Liver (tissue), 3 donors: ENCODE results near the gene MADD.

Experiments used
- REST ChIP-seq: IDR thresholded peaks from 2 replicates; pipeline ENCODE4 v1.6.1; 2016; ENCODE audit warnings: antibody characterized with exemption, mild to moderate bottlenecking
- SP1 ChIP-seq: IDR thresholded peaks from 2 replicates; pipeline ENCODE4 v1.6.1; 2018; ENCODE audit warnings: antibody characterized with exemption, mild to moderate bottlenecking
- TAF1 ChIP-seq: conservative IDR thresholded peaks from 2 replicates; pipeline ENCODE4 v1.6.1; 2016; ENCODE audit warnings: antibody characterized with exemption, mild to moderate bottlenecking
- TF ChIP-seq, protein P1 (sequence below): fragments of 150-350 bp; IDR thresholded peaks from 2 replicates; pipeline ENCODE4 v1.5.1; 2017; ENCODE audit warnings: improper control_type of control experiment, low read depth, low read length; ENCODE audit not compliant: missing input control
- donor health status: healthy.
- donor health status: healthy.

- TF ChIP-seq SP1 (no peak), TAF1 (no peak), REST (no peak)
- TF ChIP-seq, protein P1, sequence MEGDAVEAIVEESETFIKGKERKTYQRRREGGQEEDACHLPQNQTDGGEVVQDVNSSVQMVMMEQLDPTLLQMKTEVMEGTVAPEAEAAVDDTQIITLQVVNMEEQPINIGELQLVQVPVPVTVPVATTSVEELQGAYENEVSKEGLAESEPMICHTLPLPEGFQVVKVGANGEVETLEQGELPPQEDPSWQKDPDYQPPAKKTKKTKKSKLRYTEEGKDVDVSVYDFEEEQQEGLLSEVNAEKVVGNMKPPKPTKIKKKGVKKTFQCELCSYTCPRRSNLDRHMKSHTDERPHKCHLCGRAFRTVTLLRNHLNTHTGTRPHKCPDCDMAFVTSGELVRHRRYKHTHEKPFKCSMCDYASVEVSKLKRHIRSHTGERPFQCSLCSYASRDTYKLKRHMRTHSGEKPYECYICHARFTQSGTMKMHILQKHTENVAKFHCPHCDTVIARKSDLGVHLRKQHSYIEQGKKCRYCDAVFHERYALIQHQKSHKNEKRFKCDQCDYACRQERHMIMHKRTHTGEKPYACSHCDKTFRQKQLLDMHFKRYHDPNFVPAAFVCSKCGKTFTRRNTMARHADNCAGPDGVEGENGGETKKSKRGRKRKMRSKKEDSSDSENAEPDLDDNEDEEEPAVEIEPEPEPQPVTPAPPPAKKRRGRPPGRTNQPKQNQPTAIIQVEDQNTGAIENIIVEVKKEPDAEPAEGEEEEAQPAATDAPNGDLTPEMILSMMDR = no peak
Measured at GRCh38 chr11:47257177-47257516, 12.8 kb upstream of the MADD start.
